Endodermal cell (in vitro differentiated cells): ENCODE measurements around the gene ZNF184. TPM values are rescaled to one million over a fixed set of nuclear protein-coding genes. Genes with fewer than 3 reads are reported as not detected.

Source experiments
- DNase-seq: peaks from one replicate; pipeline ENCODE4 v3.0.0-alpha.2; 2017
- H3K27ac ChIP-seq: 2 replicates; pipeline ENCODE4 v1.5.1; 2013; ENCODE audit warnings: mild to moderate bottlenecking, low read depth, low read length, moderate library complexity
- H3K27me3 ChIP-seq: 2 replicates; pipeline ENCODE4 v1.6.1; 2013; ENCODE audit warnings: mild to moderate bottlenecking, low read length, moderate library complexity; ENCODE audit not compliant: insufficient read depth, control insufficient read depth, poor library complexity, severe bottlenecking
- H3K36me3 ChIP-seq: 2 replicates; pipeline ENCODE4 v1.7.0; 2013; ENCODE audit warnings: mild to moderate bottlenecking, low read length, moderate library complexity; ENCODE audit not compliant: control insufficient read depth, insufficient read depth
- H3K4me1 ChIP-seq: one replicate; pipeline ENCODE4 v1.7.0; 2013; ENCODE audit warnings: low read length; ENCODE audit not compliant: control insufficient read depth, insufficient read depth
- H3K4me3 ChIP-seq: 2 replicates; pipeline ENCODE4 v1.5.1; 2013; ENCODE audit warnings: mild to moderate bottlenecking, low read length, moderate library complexity
- H3K9ac ChIP-seq: 2 replicates; pipeline ENCODE4 v1.6.1; 2013; ENCODE audit warnings: mild to moderate bottlenecking, low read length, moderate library complexity; ENCODE audit not compliant: poor library complexity, severe bottlenecking; ENCODE audit errors: extremely low read depth
- H3K9me3 ChIP-seq: 2 replicates; pipeline ENCODE4 v1.6.1; 2013; ENCODE audit warnings: mild to moderate bottlenecking, low read length, moderate library complexity; ENCODE audit not compliant: control insufficient read depth
- H3K27ac Mint-ChIP-seq: 2 replicates; pipeline ENCODE4 v1.8.0; 2020; ENCODE audit warnings: mixed read lengths
- H3K27me3 Mint-ChIP-seq: 2 replicates; pipeline ENCODE4 v1.8.0; 2021; ENCODE audit warnings: mild to moderate bottlenecking, mixed read lengths; ENCODE audit not compliant: insufficient read depth
- H3K36me3 Mint-ChIP-seq: 2 replicates; pipeline ENCODE4 v1.8.0; 2020; ENCODE audit warnings: low read depth, mixed read lengths
- H3K4me1 Mint-ChIP-seq: 2 replicates; pipeline ENCODE4 v1.8.0; 2020; ENCODE audit warnings: mixed read lengths
- H3K4me3 Mint-ChIP-seq: 2 replicates; pipeline ENCODE4 v1.8.0; 2020; ENCODE audit warnings: mild to moderate bottlenecking, moderate library complexity, mixed read lengths
- H3K9me3 Mint-ChIP-seq: 2 replicates; pipeline ENCODE4 v1.8.0; 2020; ENCODE audit warnings: mild to moderate bottlenecking, mixed read lengths
- CTCF ChIP-seq: fragments of 200-600 bp; sonication (generic); conservative IDR thresholded peaks from 2 replicates; pipeline ENCODE4 v1.5.0; 2021; ENCODE audit warnings: antibody characterized with exemption, mild to moderate bottlenecking
- WGBS, 2 experiments: methylation state at CpG; one replicate each; pipeline versions ENCODE4 v1.1.5 to v1.1.7; 2013; ENCODE audit warnings: missing lambda C conversion rate in 2 of 2, mixed read lengths in 1 of 2; ENCODE audit not compliant: insufficient coverage in 1 of 2, insufficient read length in 1 of 2; 5-methylcytosine and 5-hydroxymethylcytosine counted together
- total RNA-seq, 2 donors: library from RNA; stranded (reverse); fragmentation: NEBNext Ultra II Directional in 1 of 2; extraction: Animal tissue kit (Norgen Biotek cat#: 25700) in 1 of 2; gene quantifications; 2 replicates in 1 of 2; 3 replicates in 1 of 2; pipeline ENCODE4 v1.2.1, GENCODE V29; 2021

ZNF184 gene
- total RNA-seq, 2 donors from 2014 or later = 9.2 to 16.5 TPM

DNA sequence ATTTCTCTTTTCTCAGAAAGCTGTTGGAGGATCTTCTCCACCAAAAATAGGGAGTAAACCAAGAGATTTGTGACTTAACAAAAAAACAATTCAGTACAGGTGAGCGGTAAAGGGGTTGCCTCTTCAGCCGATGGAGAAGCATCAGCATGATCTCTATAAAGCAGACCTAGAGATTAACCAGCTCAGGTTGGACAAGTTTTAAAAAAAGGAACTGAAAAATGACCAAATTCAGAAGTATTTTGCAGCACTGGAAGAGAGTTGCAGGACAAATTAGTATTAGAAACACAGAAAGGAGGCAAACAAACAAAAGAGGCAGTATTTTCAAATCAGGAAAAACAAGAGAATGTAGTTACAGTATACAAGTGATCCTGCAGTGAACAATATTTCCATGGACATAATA, 39.6 kb upstream of the ZNF184 start:
- Mint-ChIP-seq H3K36me3 (no peaks in the 10 kb centered on the region), H3K4me3 (no peak overlapping the region), H3K4me1 (peaks cover 10% of the 10 kb centered on the region), H3K27me3 (peaks cover 57% of the 10 kb centered on the region), H3K9me3 (no peaks in the 10 kb centered on the region), H3K27ac (no peak overlapping the region)
- no peak overlapping the region for H3K9ac ChIP-seq
- 88 to 100% methylated on average over 2 of the region's 2 CpGs for WGBS, 2 experiments
- no peaks in the 10 kb centered on the region for H3K36me3 ChIP-seq
- H3K4me1 ChIP-seq = peaks cover 5% of the 10 kb centered on the region
- H3K27ac ChIP-seq = no peak overlapping the region
- DNase-seq = no peak
- TF ChIP-seq CTCF = no peak
- peaks cover 17% of the 10 kb centered on the region for H3K27me3 ChIP-seq
- no peak overlapping the region for H3K4me3 ChIP-seq
- no peaks in the 10 kb centered on the region for H3K9me3 ChIP-seq

GRCh38 chr6:27507041-27507956, 34.4 kb upstream of the ZNF184 start:
- Mint-ChIP-seq H3K4me1 (no peaks in the 10 kb centered on the region), H3K9me3 (no peaks in the 10 kb centered on the region), H3K27ac (no peak overlapping the region), H3K27me3 (peaks cover 17% of the 10 kb centered on the region), H3K36me3 (no peaks in the 10 kb centered on the region), H3K4me3 (no peak overlapping the region)
- Histone ChIP-seq H3K4me3 (no peak overlapping the region), H3K4me1 (no peaks in the 10 kb centered on the region), H3K27me3 (peaks cover 6% of the 10 kb centered on the region), H3K27ac (no peak overlapping the region), H3K36me3 (no peaks in the 10 kb centered on the region), H3K9ac (no peak overlapping the region), H3K9me3 (no peaks in the 10 kb centered on the region)
- 82 to 85% methylated on average over 7 to 8 of the region's 9 CpGs for WGBS, 2 experiments
- no peak for TF ChIP-seq CTCF
- no peak for DNase-seq

DNA sequence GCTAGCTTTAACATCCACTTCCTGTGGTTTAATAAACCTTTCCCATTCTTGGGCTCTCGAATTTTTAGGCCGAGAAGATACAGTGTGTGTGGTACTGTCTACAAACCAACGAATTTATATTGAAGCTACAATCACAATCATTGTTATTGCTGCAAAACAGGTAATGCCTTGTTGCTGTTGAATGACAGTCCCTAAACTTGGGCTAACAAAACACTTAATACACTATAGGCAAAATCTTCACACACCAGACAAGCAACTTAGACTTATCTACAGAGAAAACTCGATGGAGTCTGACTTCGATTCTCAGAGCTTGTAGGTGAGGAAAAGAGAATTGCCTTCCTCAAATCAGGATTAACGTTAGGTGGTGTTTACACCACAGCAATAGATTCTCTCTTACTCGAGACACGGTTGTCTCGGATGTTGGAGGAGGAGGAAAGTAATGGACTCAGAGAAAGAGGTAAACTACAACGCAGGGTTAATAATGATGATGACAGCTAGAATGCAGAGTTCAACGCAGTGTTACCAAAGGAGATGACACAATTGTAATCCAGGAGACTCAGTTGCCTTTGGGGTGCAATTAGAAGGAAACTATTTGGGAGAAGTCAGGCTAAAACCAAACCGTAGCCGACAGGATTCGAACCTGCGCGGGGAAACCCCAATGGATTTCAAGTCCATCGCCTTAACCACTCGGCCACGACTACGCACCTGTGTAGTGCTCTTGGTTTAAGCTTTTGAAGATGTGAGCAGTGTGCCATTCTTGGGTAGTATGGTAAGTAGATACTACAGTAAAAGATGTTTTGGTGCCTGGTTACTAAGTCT, 32.5 kb upstream of the ZNF184 start:
- H3K9me3 Mint-ChIP-seq = no peaks in the 10 kb centered on the region
- H3K4me1 Mint-ChIP-seq = no peaks in the 10 kb centered on the region
- H3K27ac Mint-ChIP-seq = no peak overlapping the region
- Histone ChIP-seq H3K27ac (no peak overlapping the region), H3K4me3 (peak overlapping the region; percentile 48), H3K9me3 (no peaks in the 10 kb centered on the region), H3K4me1 (no peaks in the 10 kb centered on the region), H3K36me3 (no peaks in the 10 kb centered on the region), H3K27me3 (peaks cover 6% of the 10 kb centered on the region), H3K9ac (no peak overlapping the region)
- peaks cover 13% of the 10 kb centered on the region for H3K27me3 Mint-ChIP-seq
- DNase-seq = peak; percentile 96
- WGBS, 2 experiments = 30% methylated on average over 13 to 20 of the region's 20 CpGs
- H3K4me3 Mint-ChIP-seq = no peak overlapping the region
- H3K36me3 Mint-ChIP-seq = no peaks in the 10 kb centered on the region
- no peak for TF ChIP-seq CTCF
